Measurements from ENCODE around the gene ICE1. TPM values are rescaled to one million over a fixed set of nuclear protein-coding genes. Genes with fewer than 3 reads are reported as not detected.

Gene ICE1
- total and polyA plus RNA-seq, 4 donors, result 4.1 to 18.8 (median 9.5) TPM

- DNase-seq (ENCODE audit: low spot score), result no peak
- peaks cover 4 to 46% (median 38%) of the 10 kb centered on the region in 4 donors for H3K4me1 ChIP-seq (ENCODE audit: control insufficient read depth in 4 of 4, insufficient read depth in 4 of 4, low read length in 3 of 4)
- H3K27ac ChIP-seq (ENCODE audit: low read depth in 1 of 2, low read length in 2 of 2), result no peak overlapping the region
- TF ChIP-seq ATF3 (IDR thresholded peaks at IDR 0.05) (no peak), HNF4G (IDR thresholded peaks at IDR 0.05) (no peak), EGR1 (IDR thresholded peaks at IDR 0.05; ENCODE audit: low read depth in 2 of 2) (no peak)
- no peak overlapping the region for H3K4me3 ChIP-seq (ENCODE audit: low read depth in 1 of 3, low read length in 3 of 3)
- no peaks in the 10 kb centered on the region for H3K36me3 ChIP-seq (ENCODE audit: control insufficient read depth in 4 of 4, insufficient read depth in 3 of 4, low read depth in 1 of 4, low read length in 3 of 4)
- 90% methylated on average over 2 of the region's 2 CpGs for WGBS
- H3K27me3 ChIP-seq (ENCODE audit: control insufficient read depth in 4 of 4, insufficient read depth in 4 of 4, low read length in 3 of 4), result no peaks in the 10 kb centered on the region
- no peaks in the 10 kb centered on the region for H3K9me3 ChIP-seq (ENCODE audit: control insufficient read depth in 4 of 4, low read length in 3 of 4)
- no peak overlapping the region for H3K9ac ChIP-seq (ENCODE audit: low read depth in 1 of 2, low read length in 2 of 2)
These were observed 2.3 kb downstream of the ICE1 start for GRCh38 chr5:5424736-5425135.

- WGBS, result 80% methylated on average over 3 of the region's 3 CpGs
- Histone ChIP-seq H3K4me3 (ENCODE audit: low read depth in 1 of 3, low read length in 3 of 3) (no peak overlapping the region), H3K9ac (ENCODE audit: low read depth in 1 of 2, low read length in 2 of 2) (no peak overlapping the region), H3K36me3 (ENCODE audit: control insufficient read depth in 4 of 4, insufficient read depth in 3 of 4, low read depth in 1 of 4, low read length in 3 of 4) (no peaks in the 10 kb centered on the region), H3K27ac (ENCODE audit: low read depth in 1 of 2, low read length in 2 of 2) (no peak overlapping the region), H3K9me3 (ENCODE audit: control insufficient read depth in 4 of 4, low read length in 3 of 4) (no peaks in the 10 kb centered on the region), H3K27me3 (ENCODE audit: control insufficient read depth in 4 of 4, insufficient read depth in 4 of 4, low read length in 3 of 4) (no peaks in the 10 kb centered on the region), H3K4me1 (ENCODE audit: control insufficient read depth in 4 of 4, insufficient read depth in 4 of 4, low read length in 3 of 4) (peaks cover 0 to 20% (median 15%) of the 10 kb centered on the region in 4 donors)
- TF ChIP-seq ATF3 (IDR thresholded peaks at IDR 0.05) (no peak), RXRA (IDR thresholded peaks at IDR 0.05) (no peak), REST (IDR thresholded peaks at IDR 0.05) (no peak), SP1 (IDR thresholded peaks at IDR 0.05) (no peak), MAX (IDR thresholded peaks at IDR 0.05) (no peak), HNF4G (IDR thresholded peaks at IDR 0.05) (no peak), EGR1 (IDR thresholded peaks at IDR 0.05; ENCODE audit: low read depth in 2 of 2) (no peak), YY1 (IDR thresholded peaks at IDR 0.05) (no peak), RAD21 (IDR thresholded peaks at IDR 0.05) (no peak), CTCF (IDR thresholded peaks at IDR 0.05; ENCODE audit: low read depth, low read length, missing input control) (no peak), FOXA1 (IDR thresholded peaks at IDR 0.05) (no peak), TAF1 (conservative IDR thresholded peaks at IDR 0.05) (no peak), FOXA2 (IDR thresholded peaks at IDR 0.05) (no peak)
- no peak for DNase-seq (ENCODE audit: low spot score)
These were observed 7.7 kb downstream of the ICE1 start for GRCh38 chr5:5430136-5430535.
